Measurements from ENCODE around the gene HSPBP1.

- no peak for TF ChIP-seq KLF1 (tag by site-specific recombination; IDR thresholded peaks at IDR 0.05)
- TF ChIP-seq, protein P1, sequence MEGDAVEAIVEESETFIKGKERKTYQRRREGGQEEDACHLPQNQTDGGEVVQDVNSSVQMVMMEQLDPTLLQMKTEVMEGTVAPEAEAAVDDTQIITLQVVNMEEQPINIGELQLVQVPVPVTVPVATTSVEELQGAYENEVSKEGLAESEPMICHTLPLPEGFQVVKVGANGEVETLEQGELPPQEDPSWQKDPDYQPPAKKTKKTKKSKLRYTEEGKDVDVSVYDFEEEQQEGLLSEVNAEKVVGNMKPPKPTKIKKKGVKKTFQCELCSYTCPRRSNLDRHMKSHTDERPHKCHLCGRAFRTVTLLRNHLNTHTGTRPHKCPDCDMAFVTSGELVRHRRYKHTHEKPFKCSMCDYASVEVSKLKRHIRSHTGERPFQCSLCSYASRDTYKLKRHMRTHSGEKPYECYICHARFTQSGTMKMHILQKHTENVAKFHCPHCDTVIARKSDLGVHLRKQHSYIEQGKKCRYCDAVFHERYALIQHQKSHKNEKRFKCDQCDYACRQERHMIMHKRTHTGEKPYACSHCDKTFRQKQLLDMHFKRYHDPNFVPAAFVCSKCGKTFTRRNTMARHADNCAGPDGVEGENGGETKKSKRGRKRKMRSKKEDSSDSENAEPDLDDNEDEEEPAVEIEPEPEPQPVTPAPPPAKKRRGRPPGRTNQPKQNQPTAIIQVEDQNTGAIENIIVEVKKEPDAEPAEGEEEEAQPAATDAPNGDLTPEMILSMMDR (tag by site-specific recombination; IDR thresholded peaks at IDR 0.05), result no peak
- TF ChIP-seq ZNF561 (tag by site-specific recombination; IDR thresholded peaks at IDR 0.05; ENCODE audit: borderline replicate concordance), result no peak
- no peak for TF ChIP-seq ZNF449 (tag by site-specific recombination; IDR thresholded peaks at IDR 0.05)
- TF ChIP-seq, protein P2, sequence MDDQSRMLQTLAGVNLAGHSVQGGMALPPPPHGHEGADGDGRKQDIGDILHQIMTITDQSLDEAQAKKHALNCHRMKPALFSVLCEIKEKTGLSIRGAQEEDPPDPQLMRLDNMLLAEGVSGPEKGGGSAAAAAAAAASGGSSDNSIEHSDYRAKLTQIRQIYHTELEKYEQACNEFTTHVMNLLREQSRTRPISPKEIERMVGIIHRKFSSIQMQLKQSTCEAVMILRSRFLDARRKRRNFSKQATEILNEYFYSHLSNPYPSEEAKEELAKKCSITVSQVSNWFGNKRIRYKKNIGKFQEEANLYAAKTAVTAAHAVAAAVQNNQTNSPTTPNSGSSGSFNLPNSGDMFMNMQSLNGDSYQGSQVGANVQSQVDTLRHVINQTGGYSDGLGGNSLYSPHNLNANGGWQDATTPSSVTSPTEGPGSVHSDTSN (CRISPR knock-in tag; IDR thresholded peaks at IDR 0.05), result no peak
- TF ChIP-seq HOXA7 (CRISPR knock-in tag; IDR thresholded peaks at IDR 0.05; ENCODE audit: borderline replicate concordance), result no peak
- TF ChIP-seq ZNF473 (tag by site-specific recombination; IDR thresholded peaks at IDR 0.05), result no peak
- no peak for TF ChIP-seq MZF1 (tag by site-specific recombination; IDR thresholded peaks at IDR 0.05; ENCODE audit: borderline replicate concordance)
- no peak for TF ChIP-seq ZNF510 (tag by site-specific recombination; IDR thresholded peaks at IDR 0.05; ENCODE audit: insufficient replicate concordance)
- no peak for TF ChIP-seq ZNF114 (tag by site-specific recombination; IDR thresholded peaks at IDR 0.05)
Measured at GRCh38 chr19:55319785-55320184, 39.9 kb upstream of the HSPBP1 start.

Data from HEK293 (cell line).